A673 (cell line): ENCODE measurements around the gene SLIT3. TPM values are rescaled to one million over a fixed set of nuclear protein-coding genes. Genes with fewer than 3 reads are reported as not detected.
"Not testable (repeated sequence)": the region's sequence is repeated elsewhere in the genome, so short reads cannot be mapped to it uniquely, and the experiment has no call there.

ENCODE experiments used
- BruUV-seq: library from RNA; stranded (reverse); fragments of 400-500 nt; replicated peaks from 2 replicates; lab custom pipeline; 2021; lab: Mats Ljungman, UMichigan
- CTCF ChIA-PET: fragments of 300-600 bp; sonication (Branson Sonifier 250); formaldehyde crosslinking; loops from one replicate; lab custom pipeline; 2022; ENCODE audit warnings: antibody characterized with exemption; lab: Charles Lee
- POLR2A ChIA-PET: fragments of 300-600 bp; sonication (Branson Sonifier 250); formaldehyde crosslinking; loops from one replicate; lab custom pipeline; 2022; ENCODE audit warnings: antibody characterized with exemption; ENCODE audit not compliant: low non-redundant PET; lab: Charles Lee
- DNase-seq: peaks from one replicate; pipeline ENCODE4 v3.0.0-alpha.2; 2015; ENCODE audit warnings: low spot score
- H3K27ac ChIP-seq: fragments of 200-600 bp; sonication (generic); 2 replicates; pipeline ENCODE4 v1.5.1; 2016; ENCODE audit warnings: mixed run types, low read depth, mild to moderate bottlenecking, mixed read lengths, antibody characterized with exemption, low read length; ENCODE audit not compliant: poor library complexity, severe bottlenecking
- H3K27me3 ChIP-seq: fragments of 200-600 bp; sonication (generic); replicated peaks from 2 replicates; pipeline ENCODE4 v1.6.1; 2017; ENCODE audit warnings: mixed run types, low read depth, mild to moderate bottlenecking, mixed read lengths, antibody characterized with exemption, low read length; ENCODE audit not compliant: insufficient read depth, poor library complexity
- H3K36me3 ChIP-seq: fragments of 200-600 bp; sonication (generic); 2 replicates; pipeline ENCODE4 v1.6.1; 2016; ENCODE audit warnings: mixed run types, mild to moderate bottlenecking, mixed read lengths, antibody characterized with exemption, low read length; ENCODE audit not compliant: insufficient read depth, poor library complexity, severe bottlenecking
- H3K4me1 ChIP-seq: fragments of 200-600 bp; sonication (generic); 2 replicates; pipeline ENCODE4 v1.6.1; 2017; ENCODE audit warnings: mixed run types, mild to moderate bottlenecking, mixed read lengths, antibody characterized with exemption, low read length; ENCODE audit not compliant: insufficient read depth, poor library complexity, severe bottlenecking
- H3K4me3 ChIP-seq: fragments of 200-600 bp; sonication (generic); 2 replicates; pipeline ENCODE4 v1.5.1; 2016; ENCODE audit warnings: low read depth, mixed run types, mild to moderate bottlenecking, mixed read lengths, low read length; ENCODE audit not compliant: poor library complexity, severe bottlenecking
- H3K9me3 ChIP-seq: fragments of 200-600 bp; sonication (generic); 2 replicates; pipeline ENCODE4 v1.6.1; 2016; ENCODE audit warnings: mixed run types, low read depth, mild to moderate bottlenecking, mixed read lengths, antibody characterized with exemption, low read length; ENCODE audit not compliant: poor library complexity, severe bottlenecking
- CTCF ChIP-seq: fragments of 300-800, 200-600 bp; sonication (generic); conservative IDR thresholded peaks from 2 replicates; pipeline ENCODE4 v1.5.1; 2017; ENCODE audit warnings: low read depth, mild to moderate bottlenecking, antibody characterized with exemption, low read length, moderate library complexity, mixed read lengths
- EZH2 ChIP-seq: fragments of 200-600 bp; sonication (generic); IDR thresholded peaks from 2 replicates; pipeline ENCODE4 v1.6.1; 2017; ENCODE audit warnings: borderline replicate concordance, low read depth, mild to moderate bottlenecking, mixed read lengths, antibody characterized with exemption, low read length; ENCODE audit not compliant: poor library complexity, severe bottlenecking
- intact Hi-C: fragments of 100-400 bp; cut with micrococcal nuclease; formaldehyde crosslinking; loops from one replicate; pipeline ENCODE4 v1.10.0; 2022; ENCODE audit not compliant: unreplicated experiment
- total RNA-seq: library from RNA; stranded (reverse); gene quantifications from 2 replicates; pipeline ENCODE4 v1.2.3, GENCODE V29; 2021

SLIT3 gene
- total RNA-seq, 1 experiment from 2014 or later: not detected

DNA sequence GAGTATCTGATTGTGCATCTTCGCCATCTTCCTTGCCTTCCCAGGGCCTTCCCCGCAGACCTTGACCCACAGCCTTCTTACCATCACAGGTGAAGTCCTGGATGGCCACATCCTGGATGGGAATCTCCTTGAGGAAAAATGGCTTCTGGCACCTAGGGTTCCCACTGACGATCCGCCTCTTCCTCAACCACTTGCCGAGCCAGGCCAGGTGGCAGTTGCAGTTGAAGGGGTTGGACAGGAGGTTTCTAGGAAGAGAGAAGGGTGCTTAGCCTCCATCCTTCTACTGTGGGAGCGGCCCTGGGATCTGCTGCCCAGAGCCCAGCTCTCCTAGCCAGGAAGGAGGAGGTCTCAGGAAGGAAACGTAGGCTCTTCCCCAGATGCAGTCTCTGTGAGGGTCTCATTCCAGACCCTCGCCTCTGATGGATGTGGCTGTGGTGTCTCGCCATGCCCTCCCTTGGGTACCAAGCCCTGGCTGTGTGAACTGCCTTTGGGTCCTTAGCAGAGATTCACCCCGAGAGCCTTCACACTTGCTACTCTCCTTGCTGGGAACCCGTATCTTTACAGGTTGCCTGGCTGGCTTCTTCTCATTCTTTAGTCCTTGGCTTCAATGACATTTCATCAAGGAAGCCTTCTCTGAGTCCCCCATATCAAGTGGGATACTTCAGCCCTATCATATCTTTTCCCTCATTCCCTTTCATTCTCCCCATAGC is 551.4 kb downstream of the SLIT3 start:
- Histone ChIP-seq H3K4me3 (no peak overlapping the region), H3K36me3 (no peaks in the 10 kb centered on the region), H3K27me3 (peaks cover 18% of the 10 kb centered on the region), H3K27ac (no peak overlapping the region), H3K4me1 (no peaks in the 10 kb centered on the region), H3K9me3 (no peaks in the 10 kb centered on the region)
- CTCF ChIA-PET: no interaction called here
- TF ChIP-seq CTCF (no peak), EZH2 (no peak)
- intact Hi-C loops: no loop called here
- no TSS peak for BruUV-seq
- POLR2A ChIA-PET: no interaction called here
- no peak for DNase-seq

GRCh38 chr5:168747987-168748777 is 552.8 kb downstream of the SLIT3 start:
- H3K4me3 ChIP-seq: no peak overlapping the region
- peak; percentile 52 for DNase-seq
- H3K36me3 ChIP-seq: no peaks in the 10 kb centered on the region
- intact Hi-C loops: no loop called here
- POLR2A ChIA-PET: no interaction called here
- H3K27ac ChIP-seq: no peak overlapping the region
- no TSS peak for BruUV-seq
- CTCF ChIA-PET: no interaction called here
- TF ChIP-seq CTCF (peak; percentile 71), EZH2 (no peak)
- no peaks in the 10 kb centered on the region for H3K9me3 ChIP-seq
- H3K27me3 ChIP-seq: peaks cover 8% of the 10 kb centered on the region
- no peaks in the 10 kb centered on the region for H3K4me1 ChIP-seq

GRCh38 chr5:168746893-168747640 is 553.9 kb downstream of the SLIT3 start:
- H3K4me1 ChIP-seq: no peaks in the 10 kb centered on the region
- no peak overlapping the region for H3K27ac ChIP-seq
- H3K4me3 ChIP-seq: no peak overlapping the region
- H3K36me3 ChIP-seq: no peaks in the 10 kb centered on the region
- POLR2A ChIA-PET: no interaction called here
- intact Hi-C loops: no loop called here
- no TSS peak for BruUV-seq
- no peaks in the 10 kb centered on the region for H3K9me3 ChIP-seq
- peak; percentile 3 for DNase-seq
- TF ChIP-seq CTCF (no peak), EZH2 (no peak)
- peaks cover 4% of the 10 kb centered on the region for H3K27me3 ChIP-seq
- CTCF ChIA-PET: no interaction called here

DNA sequence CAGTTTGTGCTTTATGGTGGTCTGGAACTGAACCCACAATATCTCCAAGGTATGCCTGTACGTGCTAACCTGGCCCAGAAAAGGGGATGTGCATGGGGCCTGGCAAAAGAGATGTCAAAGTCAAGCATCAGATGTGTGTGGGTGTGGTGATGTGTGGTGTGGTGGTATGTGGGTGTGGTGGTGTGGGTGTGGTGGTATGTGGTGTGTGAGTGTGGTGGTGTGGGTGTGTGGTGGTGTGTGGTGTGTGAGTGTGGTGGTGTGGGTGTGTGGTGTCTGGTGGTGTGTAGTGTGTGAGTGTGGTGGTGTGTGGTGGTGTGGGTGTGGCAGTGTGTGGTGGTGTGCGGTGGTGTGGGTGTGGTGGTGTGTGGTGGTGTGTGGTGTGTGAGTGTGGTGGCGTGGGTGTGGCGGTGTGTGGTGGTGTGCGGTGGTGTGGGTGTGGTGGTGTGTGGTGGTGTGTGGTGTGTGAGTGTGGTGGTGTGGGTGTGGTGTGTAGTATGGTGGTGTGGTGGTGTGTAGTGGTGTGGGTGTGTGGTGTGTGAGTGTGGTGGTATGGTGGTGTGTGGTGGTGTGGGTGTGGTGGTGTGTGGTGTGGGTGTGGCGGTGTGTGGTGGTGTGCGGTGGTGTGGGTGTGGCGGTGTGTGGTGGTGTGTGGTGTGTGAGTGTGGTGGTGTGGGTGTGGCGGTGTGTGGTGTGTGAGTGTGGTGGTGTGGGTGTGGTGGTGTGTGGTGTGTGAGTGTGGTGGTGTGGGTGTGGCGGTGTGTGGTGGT is 554.6 kb downstream of the SLIT3 start:
- H3K27ac ChIP-seq, H3K4me1 ChIP-seq, H3K36me3 ChIP-seq, CTCF ChIA-PET, POLR2A ChIA-PET, BruUV-seq, DNase-seq, H3K9me3 ChIP-seq, H3K4me3 ChIP-seq, H3K27me3 ChIP-seq, intact Hi-C loops: not testable (repeated sequence)
